HG03103 (cell line): Measurements from ENCODE around the gene PPP1R17.

Source experiments
- ATAC-seq: cut with Tn5 transposase; IDR thresholded peaks from one replicate; pipeline ENCODE4 v1.9.1; 2021; ENCODE audit warnings: low read depth; ENCODE audit not compliant: unreplicated experiment

Gene PPP1R17

GRCh38 chr7:31695859-31696614 lies 9.0 kb downstream of the PPP1R17 start:
- ATAC-seq: no peak

- no peak for ATAC-seq
Measured at GRCh38 chr7:31699050-31699449, 12.0 kb downstream of the PPP1R17 start.

GRCh38 chr7:31702354-31702753 lies 15.3 kb downstream of the PPP1R17 start:
- no peak for ATAC-seq

GRCh38 chr7:31705377-31705776 lies 18.4 kb downstream of the PPP1R17 start:
- no peak for ATAC-seq

- no peak for ATAC-seq
Measured at GRCh38 chr7:31707089-31707488, 20.1 kb downstream of the PPP1R17 start.

- no peak for ATAC-seq
Measured at GRCh38 chr7:31710171-31710570, 23.2 kb downstream of the PPP1R17 start.

GRCh38 chr7:31716355-31716754 lies 29.3 kb downstream of the PPP1R17 start:
- no peak for ATAC-seq

GRCh38 chr7:31720366-31720765 lies 33.4 kb downstream of the PPP1R17 start:
- no peak for ATAC-seq

GRCh38 chr7:31724696-31725095 lies 37.7 kb downstream of the PPP1R17 start:
- no peak for ATAC-seq

GRCh38 chr7:31729195-31729804 lies 42.3 kb downstream of the PPP1R17 start:
- ATAC-seq: no peak

GRCh38 chr7:31734456-31734855 lies 47.4 kb downstream of the PPP1R17 start:
- no peak for ATAC-seq

- no peak for ATAC-seq
Measured at GRCh38 chr7:31735991-31736982, 49.3 kb downstream of the PPP1R17 start.

GRCh38 chr7:31741852-31742251 lies 54.8 kb downstream of the PPP1R17 start:
- ATAC-seq: no peak

- peak; percentile 86 for ATAC-seq
Measured at GRCh38 chr7:31744294-31744874, 57.4 kb downstream of the PPP1R17 start.

- no peak for ATAC-seq
Measured at GRCh38 chr7:31747553-31747952, 60.5 kb downstream of the PPP1R17 start.

- no peak for ATAC-seq
Measured at GRCh38 chr7:31748084-31748483, 61.1 kb downstream of the PPP1R17 start.

GRCh38 chr7:31751726-31752125 lies 64.7 kb downstream of the PPP1R17 start:
- no peak for ATAC-seq
